GM23338 (cell line): ENCODE data around the gene RASGRP4.

Source experiments
- CREB1 ChIP-seq: fragments of 250-450 bp; sonication (Bioruptor Pico); IDR thresholded peaks from 2 replicates; pipeline ENCODE4 v1.5.0; 2020; ENCODE audit warnings: low read depth, mild to moderate bottlenecking, moderate library complexity
- EZH2 ChIP-seq: fragments of 200-600 bp; sonication (generic); IDR thresholded peaks from one replicate; pipeline ENCODE4 v1.8.0; 2017; ENCODE audit warnings: antibody characterized with exemption, mild to moderate bottlenecking, low read depth; ENCODE audit not compliant: unreplicated experiment
- EZH2phosphoT487 ChIP-seq: fragments of 200-600 bp; sonication (generic); IDR thresholded peaks from one replicate; pipeline ENCODE4 v1.8.1; 2018; ENCODE audit warnings: antibody characterized with exemption; ENCODE audit not compliant: unreplicated experiment
- JUNB ChIP-seq: IDR thresholded peaks from one replicate; pipeline ENCODE4 v1.6.1; 2016; ENCODE audit warnings: antibody characterized with exemption; ENCODE audit not compliant: unreplicated experiment
- NANOG ChIP-seq: IDR thresholded peaks from 2 replicates; pipeline ENCODE4 v1.6.1; 2016; ENCODE audit warnings: antibody characterized with exemption, borderline replicate concordance
- POLR2AphosphoS5 ChIP-seq: IDR thresholded peaks from 2 replicates; pipeline ENCODE4 v1.6.1; 2016; ENCODE audit warnings: antibody characterized with exemption, low read depth
- ZNF114 ChIP-seq: fragments of 250-450 bp; sonication (Bioruptor Pico); IDR thresholded peaks from 2 replicates; pipeline ENCODE4 v1.5.0; 2020; ENCODE audit warnings: mild to moderate bottlenecking, moderate library complexity
- TF ChIP-seq, protein P1 (sequence below), 2 experiments: fragments of 200-600 bp in 1 of 2; sonication (generic) in 1 of 2; conservative IDR thresholded peaks; 2 replicates each; pipeline versions ENCODE4 v1.5.1 to v1.6.1; 2016 to 2017; ENCODE audit warnings: antibody characterized with exemption in 2 of 2, low read depth in 2 of 2, mild to moderate bottlenecking in 2 of 2, moderate library complexity in 1 of 2
- TF ChIP-seq, protein P2 (sequence below): IDR thresholded peaks from one replicate; pipeline ENCODE4 v1.6.1; 2018; ENCODE audit warnings: antibody characterized with exemption; ENCODE audit not compliant: unreplicated experiment
- TF ChIP-seq, protein P3 (sequence below): IDR thresholded peaks from 2 replicates; pipeline ENCODE4 v1.6.1; 2016; ENCODE audit warnings: antibody characterized with exemption

GRCh38 chr19:38399081-38399480 lies 26.9 kb downstream of the RASGRP4 start:
- TF ChIP-seq, protein P1, sequence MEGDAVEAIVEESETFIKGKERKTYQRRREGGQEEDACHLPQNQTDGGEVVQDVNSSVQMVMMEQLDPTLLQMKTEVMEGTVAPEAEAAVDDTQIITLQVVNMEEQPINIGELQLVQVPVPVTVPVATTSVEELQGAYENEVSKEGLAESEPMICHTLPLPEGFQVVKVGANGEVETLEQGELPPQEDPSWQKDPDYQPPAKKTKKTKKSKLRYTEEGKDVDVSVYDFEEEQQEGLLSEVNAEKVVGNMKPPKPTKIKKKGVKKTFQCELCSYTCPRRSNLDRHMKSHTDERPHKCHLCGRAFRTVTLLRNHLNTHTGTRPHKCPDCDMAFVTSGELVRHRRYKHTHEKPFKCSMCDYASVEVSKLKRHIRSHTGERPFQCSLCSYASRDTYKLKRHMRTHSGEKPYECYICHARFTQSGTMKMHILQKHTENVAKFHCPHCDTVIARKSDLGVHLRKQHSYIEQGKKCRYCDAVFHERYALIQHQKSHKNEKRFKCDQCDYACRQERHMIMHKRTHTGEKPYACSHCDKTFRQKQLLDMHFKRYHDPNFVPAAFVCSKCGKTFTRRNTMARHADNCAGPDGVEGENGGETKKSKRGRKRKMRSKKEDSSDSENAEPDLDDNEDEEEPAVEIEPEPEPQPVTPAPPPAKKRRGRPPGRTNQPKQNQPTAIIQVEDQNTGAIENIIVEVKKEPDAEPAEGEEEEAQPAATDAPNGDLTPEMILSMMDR (conservative IDR thresholded peaks at IDR 0.05; ENCODE audit: low read depth in 2 of 2), result no peak
- TF ChIP-seq EZH2 (no peak), JUNB (no peak), POLR2AphosphoS5 (no peak), EZH2phosphoT487 (no peak), ZNF114 (CRISPR knock-in tag) (no peak), CREB1 (CRISPR knock-in tag) (no peak), NANOG (no peak)
- TF ChIP-seq, protein P2, sequence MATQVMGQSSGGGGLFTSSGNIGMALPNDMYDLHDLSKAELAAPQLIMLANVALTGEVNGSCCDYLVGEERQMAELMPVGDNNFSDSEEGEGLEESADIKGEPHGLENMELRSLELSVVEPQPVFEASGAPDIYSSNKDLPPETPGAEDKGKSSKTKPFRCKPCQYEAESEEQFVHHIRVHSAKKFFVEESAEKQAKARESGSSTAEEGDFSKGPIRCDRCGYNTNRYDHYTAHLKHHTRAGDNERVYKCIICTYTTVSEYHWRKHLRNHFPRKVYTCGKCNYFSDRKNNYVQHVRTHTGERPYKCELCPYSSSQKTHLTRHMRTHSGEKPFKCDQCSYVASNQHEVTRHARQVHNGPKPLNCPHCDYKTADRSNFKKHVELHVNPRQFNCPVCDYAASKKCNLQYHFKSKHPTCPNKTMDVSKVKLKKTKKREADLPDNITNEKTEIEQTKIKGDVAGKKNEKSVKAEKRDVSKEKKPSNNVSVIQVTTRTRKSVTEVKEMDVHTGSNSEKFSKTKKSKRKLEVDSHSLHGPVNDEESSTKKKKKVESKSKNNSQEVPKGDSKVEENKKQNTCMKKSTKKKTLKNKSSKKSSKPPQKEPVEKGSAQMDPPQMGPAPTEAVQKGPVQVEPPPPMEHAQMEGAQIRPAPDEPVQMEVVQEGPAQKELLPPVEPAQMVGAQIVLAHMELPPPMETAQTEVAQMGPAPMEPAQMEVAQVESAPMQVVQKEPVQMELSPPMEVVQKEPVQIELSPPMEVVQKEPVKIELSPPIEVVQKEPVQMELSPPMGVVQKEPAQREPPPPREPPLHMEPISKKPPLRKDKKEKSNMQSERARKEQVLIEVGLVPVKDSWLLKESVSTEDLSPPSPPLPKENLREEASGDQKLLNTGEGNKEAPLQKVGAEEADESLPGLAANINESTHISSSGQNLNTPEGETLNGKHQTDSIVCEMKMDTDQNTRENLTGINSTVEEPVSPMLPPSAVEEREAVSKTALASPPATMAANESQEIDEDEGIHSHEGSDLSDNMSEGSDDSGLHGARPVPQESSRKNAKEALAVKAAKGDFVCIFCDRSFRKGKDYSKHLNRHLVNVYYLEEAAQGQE, result no peak
- TF ChIP-seq, protein P3, sequence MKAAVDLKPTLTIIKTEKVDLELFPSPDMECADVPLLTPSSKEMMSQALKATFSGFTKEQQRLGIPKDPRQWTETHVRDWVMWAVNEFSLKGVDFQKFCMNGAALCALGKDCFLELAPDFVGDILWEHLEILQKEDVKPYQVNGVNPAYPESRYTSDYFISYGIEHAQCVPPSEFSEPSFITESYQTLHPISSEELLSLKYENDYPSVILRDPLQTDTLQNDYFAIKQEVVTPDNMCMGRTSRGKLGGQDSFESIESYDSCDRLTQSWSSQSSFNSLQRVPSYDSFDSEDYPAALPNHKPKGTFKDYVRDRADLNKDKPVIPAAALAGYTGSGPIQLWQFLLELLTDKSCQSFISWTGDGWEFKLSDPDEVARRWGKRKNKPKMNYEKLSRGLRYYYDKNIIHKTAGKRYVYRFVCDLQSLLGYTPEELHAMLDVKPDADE, result no peak
